ENCODE data around the gene MYO1F. TPM values are rescaled to one million over a fixed set of nuclear protein-coding genes. Genes with fewer than 3 reads are reported as not detected.

The MYO1F gene
- total RNA-seq, 2 donors from 2014 or later: 6.1 to 9.4 TPM

DNA sequence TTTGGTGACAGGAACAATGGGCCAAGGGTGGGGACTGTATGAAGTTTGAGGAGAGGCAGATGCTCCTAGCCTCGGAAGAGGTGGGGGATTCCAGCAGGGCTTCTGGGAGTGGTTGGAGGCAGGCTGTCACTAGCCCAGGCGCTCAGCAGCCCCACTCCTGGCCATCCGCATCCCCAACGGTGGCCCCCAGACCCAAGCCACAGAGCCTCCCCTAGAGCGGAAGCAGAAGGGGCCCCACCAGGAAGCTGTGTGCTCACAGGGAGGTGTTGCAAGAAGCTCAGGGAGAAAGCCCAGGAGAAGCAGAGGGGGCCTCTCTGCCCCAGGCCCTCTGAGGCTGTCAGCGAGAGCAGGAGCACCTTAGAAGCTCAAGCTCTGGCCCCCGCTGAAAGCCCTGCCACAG, 83.1 kb downstream of the MYO1F start:
- no peak overlapping the region for H3K27ac ChIP-seq
- intact Hi-C loops (cut with DNase I): no loop called here

GRCh38 chr19:8491574-8491973, 85.7 kb downstream of the MYO1F start:
- intact Hi-C loops (cut with DNase I): no loop called here
- Histone ChIP-seq H3K9me3 (no peaks in the 10 kb centered on the region), H3K4me1 (replicated peaks) (no peaks in the 10 kb centered on the region), H3K36me3 (peaks cover 9 to 12% of the 10 kb centered on the region in 2 donors), H3K27ac (peak overlapping the region in 1 of 2 donors; percentile 75), H3K27me3 (replicated peaks; ENCODE audit: insufficient read depth) (no peaks in the 10 kb centered on the region), H3K4me3 (no peak overlapping the region)
- TF ChIP-seq, protein P1, sequence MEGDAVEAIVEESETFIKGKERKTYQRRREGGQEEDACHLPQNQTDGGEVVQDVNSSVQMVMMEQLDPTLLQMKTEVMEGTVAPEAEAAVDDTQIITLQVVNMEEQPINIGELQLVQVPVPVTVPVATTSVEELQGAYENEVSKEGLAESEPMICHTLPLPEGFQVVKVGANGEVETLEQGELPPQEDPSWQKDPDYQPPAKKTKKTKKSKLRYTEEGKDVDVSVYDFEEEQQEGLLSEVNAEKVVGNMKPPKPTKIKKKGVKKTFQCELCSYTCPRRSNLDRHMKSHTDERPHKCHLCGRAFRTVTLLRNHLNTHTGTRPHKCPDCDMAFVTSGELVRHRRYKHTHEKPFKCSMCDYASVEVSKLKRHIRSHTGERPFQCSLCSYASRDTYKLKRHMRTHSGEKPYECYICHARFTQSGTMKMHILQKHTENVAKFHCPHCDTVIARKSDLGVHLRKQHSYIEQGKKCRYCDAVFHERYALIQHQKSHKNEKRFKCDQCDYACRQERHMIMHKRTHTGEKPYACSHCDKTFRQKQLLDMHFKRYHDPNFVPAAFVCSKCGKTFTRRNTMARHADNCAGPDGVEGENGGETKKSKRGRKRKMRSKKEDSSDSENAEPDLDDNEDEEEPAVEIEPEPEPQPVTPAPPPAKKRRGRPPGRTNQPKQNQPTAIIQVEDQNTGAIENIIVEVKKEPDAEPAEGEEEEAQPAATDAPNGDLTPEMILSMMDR (IDR thresholded peaks at IDR 0.05): no peak
- 82% methylated on average over 6 of the region's 6 CpGs for WGBS
- no peak for DNase-seq (ENCODE audit: low spot score)

More for the DNA sequence above, 83.1 kb downstream of the MYO1F start:
- 43% methylated on average over 7 of the region's 7 CpGs for whole genome bisulfite sequencing
- Histone ChIP-seq H3K27me3 (replicated peaks; ENCODE audit: insufficient read depth) (no peaks in the 10 kb centered on the region), H3K36me3 (no peaks in the 10 kb centered on the region), H3K4me3 (no peak overlapping the region), H3K9me3 (no peaks in the 10 kb centered on the region), H3K4me1 (replicated peaks) (no peaks in the 10 kb centered on the region)
- TF ChIP-seq POLR2AphosphoS5 (IDR thresholded peaks at IDR 0.05) (no peak), POLR2A (IDR thresholded peaks at IDR 0.05) (no peak)
- TF ChIP-seq, protein P1 (IDR thresholded peaks at IDR 0.05): no peak
- no peak for DNase-seq (ENCODE audit: low spot score)

DNA sequence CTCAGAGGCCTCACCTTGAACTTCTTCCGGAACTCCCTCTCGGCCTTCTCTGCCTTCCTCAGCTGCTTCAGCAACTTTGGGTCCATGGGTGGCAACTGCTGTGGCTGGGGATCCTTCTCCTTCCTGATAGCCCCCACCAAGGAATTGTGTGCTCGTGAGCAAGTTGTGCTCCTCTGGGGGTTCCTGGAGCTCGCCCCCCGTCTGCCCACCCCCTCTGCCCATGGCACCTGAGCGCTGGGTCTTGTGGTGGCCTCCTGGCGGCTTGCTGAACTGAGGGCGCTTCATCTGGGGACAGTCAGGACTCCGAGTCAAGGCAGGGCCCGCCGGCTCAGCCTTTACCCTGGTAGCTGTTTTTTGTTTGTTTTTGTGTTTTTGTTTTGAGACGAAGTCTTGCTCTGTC, 86.4 kb downstream of the MYO1F start:
- 83% methylated on average over 12 of the region's 12 CpGs for WGBS
- peak overlapping the region; percentile 65 to 75 for H3K27ac ChIP-seq
- intact Hi-C loops (cut with DNase I): no loop called here
- no peak overlapping the region for H3K4me3 ChIP-seq
- H3K9me3 ChIP-seq: no peaks in the 10 kb centered on the region
- peaks cover 16 to 17% of the 10 kb centered on the region in 2 donors for H3K36me3 ChIP-seq
- H3K27me3 ChIP-seq (replicated peaks; ENCODE audit: insufficient read depth): no peaks in the 10 kb centered on the region
- DNase-seq (ENCODE audit: low spot score): no peak
- TF ChIP-seq, protein P1 (IDR thresholded peaks at IDR 0.05): no peak
- TF ChIP-seq POLR2A (IDR thresholded peaks at IDR 0.05) (no peak), POLR2AphosphoS5 (IDR thresholded peaks at IDR 0.05) (no peak)
- no peaks in the 10 kb centered on the region for H3K4me1 ChIP-seq (replicated peaks)

DNA sequence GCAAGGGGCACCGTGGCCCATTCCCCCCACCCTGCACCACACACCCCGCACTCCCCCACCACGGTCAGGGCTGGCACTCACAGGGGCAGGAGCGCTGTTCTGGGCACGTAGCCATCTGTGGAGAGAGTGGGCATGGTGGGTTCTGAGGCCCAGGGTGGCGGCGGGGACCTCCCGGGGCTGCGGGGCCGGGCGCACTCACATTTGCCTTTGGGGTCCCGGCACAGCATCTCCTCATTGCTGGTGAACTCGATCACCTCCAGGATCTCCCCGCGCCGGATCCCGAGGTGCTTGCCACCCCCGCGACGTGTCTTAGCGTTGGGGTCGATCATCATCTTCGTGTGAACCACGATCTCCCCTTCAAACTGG, 86.9 kb downstream of the MYO1F start:
- TF ChIP-seq POLR2A (IDR thresholded peaks at IDR 0.05): no peak
- no peak overlapping the region for H3K4me3 ChIP-seq
- peaks cover 21 to 22% of the 10 kb centered on the region in 2 donors for H3K36me3 ChIP-seq
- no peaks in the 10 kb centered on the region for H3K9me3 ChIP-seq
- peak overlapping the region; percentile 65 to 75 for H3K27ac ChIP-seq
- no peaks in the 10 kb centered on the region for H3K4me1 ChIP-seq (replicated peaks)
- 68% methylated on average over 16 of the region's 24 CpGs for WGBS
- intact Hi-C loops (cut with DNase I): no loop called here
- H3K27me3 ChIP-seq (replicated peaks; ENCODE audit: insufficient read depth): no peaks in the 10 kb centered on the region
- no peak for DNase-seq (ENCODE audit: low spot score)

DNA sequence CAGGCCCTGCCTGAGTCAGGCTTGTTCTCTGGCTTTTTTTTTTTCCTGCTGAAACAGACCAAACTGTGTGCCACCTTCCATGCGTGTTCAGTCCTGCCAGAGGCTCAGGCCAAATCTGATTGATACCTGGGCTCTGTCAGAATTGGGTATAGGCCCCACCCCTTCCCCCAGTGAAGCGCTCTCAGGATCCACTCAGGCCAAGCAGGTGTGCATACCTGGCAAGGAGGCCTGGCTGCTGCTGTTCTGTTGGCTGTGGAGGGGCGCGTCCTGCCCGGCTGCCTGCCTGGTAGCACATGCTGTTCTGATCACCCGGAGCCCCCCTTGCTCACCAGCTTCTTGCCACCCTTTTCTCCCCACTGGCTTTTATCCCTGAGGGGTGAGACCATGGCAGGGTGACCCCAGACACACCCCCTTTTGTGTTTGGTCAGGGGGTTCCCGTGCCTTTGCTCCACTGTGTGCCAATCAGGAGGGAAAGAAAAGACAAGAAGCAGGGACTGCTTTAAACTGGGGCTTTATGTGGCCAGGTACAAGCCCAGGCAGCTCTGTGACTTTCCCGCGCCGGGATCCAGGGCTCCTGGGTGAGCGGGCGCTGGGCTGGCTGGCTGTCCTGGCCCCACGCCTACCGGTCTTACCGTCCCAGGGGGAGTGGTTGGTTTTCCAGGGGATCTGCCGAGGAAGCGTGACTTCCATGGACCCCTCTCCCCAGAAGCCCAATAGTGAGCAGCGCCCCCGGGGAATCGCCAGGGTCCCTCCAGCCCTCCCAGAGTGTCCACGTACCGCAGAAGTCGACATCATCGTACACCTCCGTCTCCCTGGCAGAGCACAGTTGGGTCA, 87.5 kb downstream of the MYO1F start:
- DNase-seq (ENCODE audit: low spot score): peak; percentile 93
- TF ChIP-seq POLR2AphosphoS5 (IDR thresholded peaks at IDR 0.05): peak; percentile 72
- TF ChIP-seq, protein P1 (IDR thresholded peaks at IDR 0.05): no peak
- 43% methylated on average over 21 of the region's 25 CpGs for WGBS
- Histone ChIP-seq H3K27me3 (replicated peaks; ENCODE audit: insufficient read depth) (no peaks in the 10 kb centered on the region), H3K36me3 (peaks cover 23 to 24% of the 10 kb centered on the region in 2 donors), H3K27ac (peak overlapping the region; percentile 65 to 75), H3K4me1 (replicated peaks) (no peaks in the 10 kb centered on the region), H3K4me3 (no peak overlapping the region), H3K9me3 (no peaks in the 10 kb centered on the region)
- intact Hi-C loops (cut with DNase I): no loop called here
